GM12801 (cell line): ENCODE measurements around the gene TGFBR3.

Experiments used
- CTCF ChIP-seq: IDR thresholded peaks from one replicate; pipeline ENCODE4 v1.5.1; 2011; ENCODE audit warnings: control low read depth; ENCODE audit not compliant: insufficient read length; ENCODE audit errors: extremely low read depth

Gene TGFBR3

DNA sequence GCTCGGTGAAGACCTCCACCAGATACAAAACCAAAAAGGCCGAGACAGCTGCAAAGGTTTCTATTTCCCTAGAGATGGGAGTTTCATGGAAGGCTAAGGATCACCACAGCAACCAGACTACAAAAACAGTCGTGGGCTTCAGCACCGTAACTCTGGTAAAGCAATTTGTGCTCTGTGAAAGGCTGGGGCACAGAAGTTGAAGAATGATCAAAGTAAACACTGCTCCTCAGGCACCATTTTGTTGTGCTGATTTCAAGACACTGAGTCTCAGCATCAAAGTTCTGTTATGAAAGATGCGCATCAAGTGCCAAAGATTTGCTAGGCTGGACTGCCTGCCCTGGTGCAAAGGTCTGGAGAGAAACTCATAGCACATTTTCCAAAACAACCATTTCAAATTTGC, 116.2 kb downstream of the TGFBR3 start:
- TF ChIP-seq CTCF = no peak

GRCh38 chr1:91768786-91769725, 116.9 kb downstream of the TGFBR3 start:
- no peak for TF ChIP-seq CTCF

DNA sequence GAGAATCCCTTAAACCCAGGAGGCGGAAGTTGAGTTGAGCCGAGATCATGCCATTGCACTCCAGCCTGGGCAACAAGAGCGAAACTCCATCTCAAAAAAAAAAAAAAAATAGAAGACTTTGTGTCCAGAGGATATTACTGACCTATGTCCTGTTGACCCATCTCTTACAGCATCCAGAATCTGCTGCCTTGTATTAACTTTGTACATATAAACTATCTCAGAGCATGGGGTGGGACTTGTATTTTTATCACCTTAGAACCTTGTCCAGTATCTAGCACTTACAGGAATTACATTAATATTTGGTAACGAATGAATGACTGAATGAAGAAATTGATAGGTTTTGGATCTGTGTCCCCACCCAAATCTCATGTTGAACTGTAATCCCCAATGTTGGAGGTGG, 117.8 kb downstream of the TGFBR3 start:
- no peak for TF ChIP-seq CTCF

- no peak for TF ChIP-seq CTCF
These were observed 119.1 kb downstream of the TGFBR3 start for GRCh38 chr1:91766883-91767282.

- no peak for TF ChIP-seq CTCF
These were observed 120.0 kb downstream of the TGFBR3 start for GRCh38 chr1:91765880-91766443.

DNA sequence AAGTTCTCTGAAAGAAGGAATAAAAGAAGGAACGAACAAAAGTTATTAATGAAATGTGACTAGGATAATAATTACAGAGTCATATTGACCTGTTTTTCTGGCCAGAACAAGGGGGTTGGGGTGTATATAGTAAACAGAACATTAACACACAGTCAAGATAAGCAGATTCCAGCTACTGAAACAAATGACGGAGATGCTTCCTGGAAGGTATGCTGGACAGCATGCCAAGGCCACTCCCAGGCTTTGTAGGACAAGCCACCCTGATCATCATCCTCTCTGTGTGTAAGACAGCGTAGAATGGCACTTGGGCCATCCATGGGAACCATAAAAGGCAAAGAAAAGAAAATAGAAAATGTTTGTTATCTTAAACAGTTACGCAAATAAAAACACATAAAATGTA, 120.7 kb downstream of the TGFBR3 start:
- TF ChIP-seq CTCF = no peak

GRCh38 chr1:91764471-91765115, 121.4 kb downstream of the TGFBR3 start:
- TF ChIP-seq CTCF = no peak
